Measurements from ENCODE around the gene MYH14.

GRCh38 chr19:50281491-50281890 lies 78.1 kb downstream of the MYH14 start:
- TF ChIP-seq EZH2phosphoT487 (conservative IDR thresholded peaks at IDR 0.05; ENCODE audit: low read length) (no peak), CTCF (IDR thresholded peaks at IDR 0.05; ENCODE audit: insufficient read depth, low read length, poor library complexity, severe bottlenecking) (no peak)
